HepG2 (cell line): ENCODE measurements around the gene ZNF385B.

ENCODE experiments used
- CHD2 ChIP-seq: IDR thresholded peaks from 2 replicates; pipeline ENCODE4 v1.6.1; 2011; ENCODE audit warnings: low read depth, low read length, improper control_type of control experiment
- EZH2 ChIP-seq: conservative IDR thresholded peaks from 2 replicates; pipeline ENCODE4 v1.6.1; 2012; ENCODE audit warnings: mild to moderate bottlenecking, low read depth, low read length, moderate library complexity
- GLI4 ChIP-seq: sonication (generic); formaldehyde crosslinking; IDR thresholded peaks from 2 replicates; pipeline ENCODE4 v1.5.1; 2020; ENCODE audit warnings: missing genetic modification reagents, mild to moderate bottlenecking, moderate library complexity, borderline replicate concordance
- HNF4G ChIP-seq, 2 experiments: sonication (generic) in 1 of 2; formaldehyde crosslinking in 1 of 2; IDR thresholded peaks; 2 replicates each; pipeline versions ENCODE4 v1.4.0 to v1.6.1; 2011 to 2020; ENCODE audit warnings: borderline replicate concordance in 2 of 2, low read depth in 2 of 2, mild to moderate bottlenecking in 2 of 2, low read length in 1 of 2, missing genetic modification reagents in 1 of 2, moderate library complexity in 1 of 2
- HNRNPL ChIP-seq: fragments of 200-400 bp; formaldehyde crosslinking; IDR thresholded peaks from 2 replicates; pipeline ENCODE4 v1.6.1; 2017; ENCODE audit warnings: mild to moderate bottlenecking, low read depth, low read length
- NFIC ChIP-seq: IDR thresholded peaks from 2 replicates; pipeline ENCODE4 v1.6.1; 2012; ENCODE audit warnings: mild to moderate bottlenecking, low read length, inconsistent platforms
- SP1 ChIP-seq, 2 experiments: fragments of 450-650 bp in 1 of 2; sonication (generic) in 1 of 2; formaldehyde crosslinking in 1 of 2; IDR thresholded peaks; 2 replicates each; pipeline versions ENCODE4 v1.4.0 to v1.6.1; 2016 to 2020; ENCODE audit warnings: missing genetic modification reagents in 1 of 2
- ZNF274 ChIP-seq: sonication (generic); formaldehyde crosslinking; IDR thresholded peaks from 2 replicates; pipeline ENCODE4 v1.5.1; 2020; ENCODE audit warnings: mild to moderate bottlenecking, missing genetic modification reagents
- ZNF709 ChIP-seq: sonication (generic); formaldehyde crosslinking; IDR thresholded peaks from 2 replicates; pipeline ENCODE4 v1.5.0; 2020; ENCODE audit warnings: mild to moderate bottlenecking, missing genetic modification reagents
- TF ChIP-seq, protein P1 (sequence below): sonication (generic); formaldehyde crosslinking; IDR thresholded peaks from 2 replicates; pipeline ENCODE4 v1.5.0; 2020; ENCODE audit warnings: mild to moderate bottlenecking, missing genetic modification reagents, moderate library complexity
- TF ChIP-seq, protein P2 (sequence below): sonication (generic); formaldehyde crosslinking; IDR thresholded peaks from 2 replicates; pipeline ENCODE4 v1.4.0; 2020; ENCODE audit warnings: missing genetic modification reagents

DNA sequence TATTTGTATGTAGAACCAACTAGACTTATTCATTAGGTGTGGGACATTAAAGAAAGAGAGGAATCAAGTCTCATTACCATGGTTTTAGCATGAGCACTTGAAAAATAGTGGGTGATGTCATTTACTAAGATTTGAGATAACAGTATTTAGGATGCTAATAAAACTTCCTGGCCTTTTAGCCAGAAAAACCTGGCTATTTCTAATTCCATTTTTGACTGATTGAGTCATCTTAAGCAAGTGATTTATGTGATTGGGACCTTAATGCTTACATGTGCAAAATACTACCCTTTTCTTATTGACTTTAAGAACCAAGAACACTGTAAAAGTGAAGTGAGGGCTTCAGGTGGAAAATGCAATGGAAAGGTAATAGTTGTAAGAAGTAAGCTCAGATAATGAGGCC is 400.0 kb downstream of the ZNF385B start:
- TF ChIP-seq SP1 (IDR thresholded peaks at IDR 0.05) (no peak), SP1 (CRISPR knock-in tag; IDR thresholded peaks at IDR 0.05) (no peak), ZNF274 (no peak), EZH2 (no peak), GLI4 (CRISPR knock-in tag) (no peak), HNRNPL (no peak), NFIC (no peak), ZNF709 (CRISPR knock-in tag) (no peak), HNF4G (IDR thresholded peaks at IDR 0.05; ENCODE audit: borderline replicate concordance, low read depth, low read length) (no peak), HNF4G (CRISPR knock-in tag; IDR thresholded peaks at IDR 0.05; ENCODE audit: borderline replicate concordance, low read depth) (no peak), CHD2 (no peak)
- TF ChIP-seq, protein P1, sequence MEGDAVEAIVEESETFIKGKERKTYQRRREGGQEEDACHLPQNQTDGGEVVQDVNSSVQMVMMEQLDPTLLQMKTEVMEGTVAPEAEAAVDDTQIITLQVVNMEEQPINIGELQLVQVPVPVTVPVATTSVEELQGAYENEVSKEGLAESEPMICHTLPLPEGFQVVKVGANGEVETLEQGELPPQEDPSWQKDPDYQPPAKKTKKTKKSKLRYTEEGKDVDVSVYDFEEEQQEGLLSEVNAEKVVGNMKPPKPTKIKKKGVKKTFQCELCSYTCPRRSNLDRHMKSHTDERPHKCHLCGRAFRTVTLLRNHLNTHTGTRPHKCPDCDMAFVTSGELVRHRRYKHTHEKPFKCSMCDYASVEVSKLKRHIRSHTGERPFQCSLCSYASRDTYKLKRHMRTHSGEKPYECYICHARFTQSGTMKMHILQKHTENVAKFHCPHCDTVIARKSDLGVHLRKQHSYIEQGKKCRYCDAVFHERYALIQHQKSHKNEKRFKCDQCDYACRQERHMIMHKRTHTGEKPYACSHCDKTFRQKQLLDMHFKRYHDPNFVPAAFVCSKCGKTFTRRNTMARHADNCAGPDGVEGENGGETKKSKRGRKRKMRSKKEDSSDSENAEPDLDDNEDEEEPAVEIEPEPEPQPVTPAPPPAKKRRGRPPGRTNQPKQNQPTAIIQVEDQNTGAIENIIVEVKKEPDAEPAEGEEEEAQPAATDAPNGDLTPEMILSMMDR, result no peak
- TF ChIP-seq, protein P2, sequence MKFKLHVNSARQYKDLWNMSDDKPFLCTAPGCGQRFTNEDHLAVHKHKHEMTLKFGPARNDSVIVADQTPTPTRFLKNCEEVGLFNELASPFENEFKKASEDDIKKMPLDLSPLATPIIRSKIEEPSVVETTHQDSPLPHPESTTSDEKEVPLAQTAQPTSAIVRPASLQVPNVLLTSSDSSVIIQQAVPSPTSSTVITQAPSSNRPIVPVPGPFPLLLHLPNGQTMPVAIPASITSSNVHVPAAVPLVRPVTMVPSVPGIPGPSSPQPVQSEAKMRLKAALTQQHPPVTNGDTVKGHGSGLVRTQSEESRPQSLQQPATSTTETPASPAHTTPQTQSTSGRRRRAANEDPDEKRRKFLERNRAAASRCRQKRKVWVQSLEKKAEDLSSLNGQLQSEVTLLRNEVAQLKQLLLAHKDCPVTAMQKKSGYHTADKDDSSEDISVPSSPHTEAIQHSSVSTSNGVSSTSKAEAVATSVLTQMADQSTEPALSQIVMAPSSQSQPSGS, result no peak
